Kidney (tissue), 14 donors: Measurements from ENCODE around the gene AEBP1. TPM values are rescaled to one million over a fixed set of nuclear protein-coding genes. Genes with fewer than 3 reads are reported as not detected.
A peak's percentile ranks its signal among the peaks of the same experiment; 100 is the strongest.

Experiments used
- DNase-seq, 5 donors: peaks; one replicate each; pipeline ENCODE4 v3.0.0-alpha.2; 2013 to 2020
- FAIRE-seq: peaks from 2 replicates; lab custom pipeline; 2012; peaks lifted over from hg19 to GRCh38; lab: Jason Lieb, UNC
- H3K27ac ChIP-seq, 2 donors: one replicate each; pipeline ENCODE4 v1.7.0; 2013; ENCODE audit warnings: low read depth in 2 of 2, low read length in 2 of 2, inconsistent platforms in 1 of 2
- H3K27me3 ChIP-seq: one replicate; pipeline ENCODE4 v1.7.1; 2013; ENCODE audit warnings: low read length, inconsistent platforms; ENCODE audit not compliant: control insufficient read depth, insufficient read depth
- H3K36me3 ChIP-seq, 3 donors: one replicate each; pipeline versions ENCODE4 v1.7.0 to v1.7.1; 2013; ENCODE audit warnings: low read length in 3 of 3, control low read depth in 1 of 3, inconsistent platforms in 1 of 3; ENCODE audit not compliant: insufficient read depth in 3 of 3, control insufficient read depth in 2 of 3
- H3K4me1 ChIP-seq, 3 donors: one replicate each; pipeline versions ENCODE4 v1.7.0 to v1.7.1; 2013; ENCODE audit warnings: low read length in 3 of 3, inconsistent platforms in 1 of 3, low read depth in 1 of 3; ENCODE audit not compliant: control insufficient read depth in 2 of 3, insufficient read depth in 2 of 3
- H3K4me3 ChIP-seq, 3 donors: one replicate each; pipeline versions ENCODE4 v1.7.0 to v1.8.1; 2013; ENCODE audit warnings: low read length in 3 of 3, control low read depth in 1 of 3, inconsistent platforms in 1 of 3
- H3K9ac ChIP-seq, 3 donors: one replicate each; pipeline versions ENCODE4 v1.7.0 to v1.7.1; 2013; ENCODE audit warnings: low read length in 3 of 3, control low read depth in 1 of 3, inconsistent platforms in 1 of 3
- H3K9me3 ChIP-seq, 3 donors: one replicate each; pipeline versions ENCODE4 v1.7.0 to v1.7.1; 2013; ENCODE audit warnings: low read length in 3 of 3, control low read depth in 1 of 3, inconsistent platforms in 1 of 3; ENCODE audit not compliant: control insufficient read depth in 2 of 3, insufficient read depth in 1 of 3
- intact Hi-C: fragments of 100-400 bp; cut with DNase I; formaldehyde crosslinking; loops from one replicate; pipeline ENCODE4 v1.11.1; 2022
- polyA plus RNA-seq: library from polyadenylated mRNA; stranded (reverse); fragments of 350-450 nt; fragmentation: Illumina TruSeq; extraction: RNeasy Lipid Tissue Mini Kit (QIAGEN cat#74804); gene quantifications from one replicate; pipeline ENCODE4 v1.2.3, GENCODE V29; 2014; ENCODE audit warnings: low read depth, low replicate concordance; ENCODE audit not compliant: insufficient read depth
- total RNA-seq: library from RNA; stranded (reverse); fragmentation: NEBNext Ultra II Directional; extraction: Animal tissue kit (Norgen Biotek cat#: 25700); gene quantifications from one replicate; pipeline ENCODE4 v1.2.1, GENCODE V29; 2021
- TF ChIP-seq, protein P1 (sequence below): IDR thresholded peaks from 3 replicates; pipeline ENCODE4 v1.5.1; 2012; ENCODE audit warnings: mild to moderate bottlenecking, moderate library complexity, borderline replicate concordance; ENCODE audit not compliant: insufficient read depth; ENCODE audit errors: extremely low read depth
- donor health status: control.
- donor health status: control.
- donor health status: control.
- donor health status: control.
- donor health status: control.
- donor health status: DM: yes; HTN: yes; CAD: no.
- donor health status: Normal renal cell carcinoma (clear cell type).

The AEBP1 gene
- total and polyA plus RNA-seq, 2 donors from 2014 or later: 89.4 to 164 TPM

DNA sequence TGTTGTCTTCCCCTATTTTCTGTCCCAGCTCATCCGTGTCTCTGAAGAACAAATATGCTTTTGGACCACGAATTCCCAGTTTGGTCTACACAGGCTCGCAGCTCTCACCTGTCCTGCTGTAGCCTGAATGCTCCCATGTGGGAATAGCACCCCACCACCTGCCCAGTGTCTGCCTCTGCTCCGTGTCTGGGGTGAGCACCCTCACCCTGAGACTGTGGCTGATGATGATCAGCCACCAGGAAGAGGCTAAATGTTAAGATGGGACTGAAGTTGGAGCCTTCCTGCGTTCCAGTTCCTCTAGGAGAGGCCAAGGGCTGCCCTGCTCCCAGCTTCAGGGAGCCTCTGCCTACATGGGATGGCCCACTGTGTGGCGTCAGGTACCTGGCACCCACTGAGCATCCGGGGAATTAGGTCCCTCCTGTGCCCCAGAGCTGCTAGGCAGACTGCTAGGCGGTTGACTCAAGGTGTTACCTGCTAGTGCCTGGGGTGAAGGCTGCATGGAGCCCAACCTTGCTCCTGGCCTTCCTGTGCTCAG is 42.4 kb upstream of the AEBP1 start:
- peaks cover 0 to 35% (median 31%) of the 10 kb centered on the region in 3 donors for H3K36me3 ChIP-seq
- no peaks in the 10 kb centered on the region for H3K27me3 ChIP-seq
- H3K4me3 ChIP-seq: no peak overlapping the region
- FAIRE-seq (no peak), DNase-seq (peak in 1 of 5 donors; percentile 8)
- H3K27ac ChIP-seq: no peak overlapping the region
- peaks cover 0 to 21% (median 5%) of the 10 kb centered on the region in 3 donors for H3K4me1 ChIP-seq
- intact Hi-C loops: no loop called here
- TF ChIP-seq, protein P1, sequence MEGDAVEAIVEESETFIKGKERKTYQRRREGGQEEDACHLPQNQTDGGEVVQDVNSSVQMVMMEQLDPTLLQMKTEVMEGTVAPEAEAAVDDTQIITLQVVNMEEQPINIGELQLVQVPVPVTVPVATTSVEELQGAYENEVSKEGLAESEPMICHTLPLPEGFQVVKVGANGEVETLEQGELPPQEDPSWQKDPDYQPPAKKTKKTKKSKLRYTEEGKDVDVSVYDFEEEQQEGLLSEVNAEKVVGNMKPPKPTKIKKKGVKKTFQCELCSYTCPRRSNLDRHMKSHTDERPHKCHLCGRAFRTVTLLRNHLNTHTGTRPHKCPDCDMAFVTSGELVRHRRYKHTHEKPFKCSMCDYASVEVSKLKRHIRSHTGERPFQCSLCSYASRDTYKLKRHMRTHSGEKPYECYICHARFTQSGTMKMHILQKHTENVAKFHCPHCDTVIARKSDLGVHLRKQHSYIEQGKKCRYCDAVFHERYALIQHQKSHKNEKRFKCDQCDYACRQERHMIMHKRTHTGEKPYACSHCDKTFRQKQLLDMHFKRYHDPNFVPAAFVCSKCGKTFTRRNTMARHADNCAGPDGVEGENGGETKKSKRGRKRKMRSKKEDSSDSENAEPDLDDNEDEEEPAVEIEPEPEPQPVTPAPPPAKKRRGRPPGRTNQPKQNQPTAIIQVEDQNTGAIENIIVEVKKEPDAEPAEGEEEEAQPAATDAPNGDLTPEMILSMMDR: no peak
- H3K9ac ChIP-seq: no peak overlapping the region
- no peaks in the 10 kb centered on the region for H3K9me3 ChIP-seq

GRCh38 chr7:44062180-44062902 is 41.8 kb upstream of the AEBP1 start:
- FAIRE-seq (no peak), DNase-seq (peak in 2 of 5 donors; percentile 42 to 81)
- Histone ChIP-seq H3K4me1 (peaks cover 0 to 21% (median 5%) of the 10 kb centered on the region in 3 donors), H3K27me3 (no peaks in the 10 kb centered on the region), H3K4me3 (no peak overlapping the region), H3K9me3 (no peaks in the 10 kb centered on the region), H3K27ac (peak overlapping the region in 1 of 2 donors; percentile 45), H3K36me3 (peaks cover 0 to 29% (median 25%) of the 10 kb centered on the region in 3 donors), H3K9ac (no peak overlapping the region)
- TF ChIP-seq, protein P1: no peak
- intact Hi-C loops: no loop called here

- H3K27ac ChIP-seq: peak overlapping the region in 1 of 2 donors; percentile 45
- no peaks in the 10 kb centered on the region for H3K9me3 ChIP-seq
- H3K4me3 ChIP-seq: no peak overlapping the region
- no peaks in the 10 kb centered on the region for H3K27me3 ChIP-seq
- H3K9ac ChIP-seq: no peak overlapping the region
- H3K36me3 ChIP-seq: peaks cover 0 to 24% (median 19%) of the 10 kb centered on the region in 3 donors
- TF ChIP-seq, protein P1: no peak
- DNase-seq (peak in 1 of 5 donors; percentile 37), FAIRE-seq (no peak)
- intact Hi-C loops: no loop called here
- H3K4me1 ChIP-seq: peaks cover 0 to 21% (median 5%) of the 10 kb centered on the region in 3 donors
These were observed 41.2 kb upstream of the AEBP1 start for GRCh38 chr7:44062903-44063295.
